HG03097 (cell line): ENCODE measurements around the gene GPX3.

ENCODE experiments used
- ATAC-seq: cut with Tn5 transposase; IDR thresholded peaks from one replicate; pipeline ENCODE4 v1.9.1; 2021; ENCODE audit not compliant: unreplicated experiment, low FRiP score

The GPX3 gene

DNA sequence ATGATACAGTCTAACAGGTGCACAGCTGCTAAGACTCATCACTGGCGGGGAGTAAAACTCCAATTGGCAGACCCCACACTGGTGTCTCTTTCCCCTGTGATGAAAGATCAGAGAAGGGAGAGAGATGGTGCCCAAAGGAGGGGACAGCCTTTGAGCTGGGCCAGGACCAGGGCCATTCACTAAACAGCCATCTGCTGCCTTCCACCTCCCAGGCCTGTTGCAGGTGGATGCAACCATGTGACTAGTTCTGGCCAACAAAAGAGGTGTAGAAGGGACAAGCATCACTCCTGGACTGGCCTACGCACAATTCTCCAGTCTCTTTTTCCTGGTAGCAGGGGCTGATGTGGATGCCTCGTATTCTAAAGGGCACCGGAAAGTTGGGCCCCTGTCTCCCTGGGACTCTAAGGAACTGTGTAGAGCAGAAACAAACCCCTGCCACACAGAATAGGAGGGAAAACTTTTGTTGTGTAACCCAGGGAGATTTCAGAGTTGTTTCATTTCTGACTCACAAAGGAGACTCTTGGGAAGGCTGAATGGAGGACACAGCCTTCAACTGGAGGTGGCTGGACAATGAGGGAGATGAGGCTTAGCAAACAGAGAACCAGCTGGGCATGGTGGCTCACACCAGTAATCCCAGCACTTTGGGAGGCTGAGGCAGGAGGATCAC lies 33.5 kb downstream of the GPX3 start:
- no peak for ATAC-seq

DNA sequence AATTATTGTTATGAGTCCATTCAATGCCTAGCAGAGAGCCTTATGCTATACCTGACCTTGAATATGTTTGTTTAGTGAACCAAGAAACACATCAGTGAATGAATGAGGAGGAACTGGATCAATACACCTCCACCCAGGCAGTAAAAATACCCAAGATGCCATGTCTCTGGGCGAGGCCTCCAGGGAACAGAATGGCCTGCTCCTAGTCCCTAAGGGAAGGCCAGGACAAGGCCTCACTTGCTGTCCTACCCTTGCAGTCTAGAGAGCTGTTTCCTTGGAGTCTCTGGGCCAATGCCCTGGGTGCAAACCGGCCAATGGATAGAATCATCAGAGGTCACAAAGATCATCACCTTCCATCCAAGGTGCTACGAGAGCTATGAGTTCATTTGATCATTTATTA lies 34.3 kb downstream of the GPX3 start:
- ATAC-seq, result no peak

GRCh38 chr5:151055336-151055735 lies 34.9 kb downstream of the GPX3 start:
- no peak for ATAC-seq

DNA sequence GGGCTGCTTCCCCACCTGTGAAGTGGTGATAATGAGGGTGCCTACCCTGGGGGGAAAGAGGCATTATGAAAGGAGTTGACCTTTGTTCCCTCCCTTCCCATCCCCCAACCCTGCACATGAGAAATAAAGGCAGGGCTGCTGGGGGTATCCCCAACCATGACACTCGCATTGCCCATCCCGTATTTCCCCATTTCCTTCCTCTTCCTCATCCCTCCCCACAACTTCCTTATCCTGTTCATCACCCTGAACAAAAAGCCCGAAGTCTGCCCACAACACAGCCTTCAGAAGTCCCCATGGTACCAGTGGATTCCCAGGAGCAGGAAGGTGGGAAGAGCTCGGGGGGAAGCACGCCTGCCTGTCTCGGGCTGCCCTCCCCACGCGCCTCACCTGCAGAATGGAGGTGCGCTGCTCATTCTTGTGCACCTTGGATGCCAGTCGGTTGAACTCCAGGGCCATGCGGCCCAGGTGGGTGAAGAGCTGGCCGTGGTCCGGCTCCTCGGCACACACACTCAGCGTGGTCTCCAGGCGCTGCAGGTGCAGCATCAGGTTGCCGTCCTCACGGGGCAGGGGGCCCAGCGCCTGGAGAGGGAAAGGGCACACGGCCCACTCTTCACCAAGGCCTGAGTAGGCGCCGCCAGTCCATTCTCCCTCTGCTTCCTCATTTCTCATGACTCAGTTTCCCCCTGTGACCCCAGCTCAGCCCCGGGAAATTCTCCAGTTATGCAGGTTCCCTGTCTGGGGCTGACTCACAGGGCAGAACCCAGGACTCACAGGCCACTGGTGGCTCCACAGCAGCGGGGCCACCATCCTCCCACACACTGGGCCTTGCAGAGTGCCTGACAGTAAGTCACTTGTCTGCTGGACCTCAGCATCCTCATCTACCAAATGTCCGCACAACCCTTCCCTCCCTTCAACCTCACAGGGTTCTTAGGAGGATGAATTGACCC lies 36.3 kb downstream of the GPX3 start:
- no peak for ATAC-seq

- no peak for ATAC-seq
These were observed 37.9 kb downstream of the GPX3 start for GRCh38 chr5:151058301-151058700.

DNA sequence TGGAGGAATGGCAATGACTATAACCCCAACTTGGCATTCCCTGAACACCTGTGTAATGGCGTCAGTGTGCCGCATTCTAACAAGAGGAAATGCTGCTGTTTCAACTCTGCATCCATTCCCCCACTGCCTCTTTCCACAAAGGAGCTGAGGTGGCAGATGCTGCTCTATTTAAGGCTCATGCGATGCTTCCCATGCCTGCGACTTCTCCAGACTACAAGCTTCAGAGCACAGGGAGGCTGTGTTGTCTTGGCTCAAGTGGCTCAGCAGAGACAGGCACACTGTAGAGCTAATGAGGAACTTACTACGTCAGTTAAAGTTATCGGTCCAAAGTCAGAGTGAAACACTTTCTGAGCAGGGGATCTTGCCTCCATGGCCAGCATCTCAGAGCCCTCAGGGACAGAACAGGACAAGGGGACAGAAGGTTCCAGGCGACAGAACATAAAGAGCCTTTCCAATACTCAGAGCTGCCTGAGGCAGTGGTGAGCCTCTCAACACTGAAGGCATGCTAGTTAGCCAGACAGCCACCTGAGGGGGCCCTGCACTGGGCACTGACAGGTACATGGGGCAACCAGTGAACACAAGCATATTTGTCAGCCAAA lies 38.6 kb downstream of the GPX3 start:
- no peak for ATAC-seq

GRCh38 chr5:151060742-151061141 lies 40.4 kb downstream of the GPX3 start:
- ATAC-seq, result no peak

- ATAC-seq, result no peak
These were observed 42.2 kb downstream of the GPX3 start for GRCh38 chr5:151062405-151063141.

DNA sequence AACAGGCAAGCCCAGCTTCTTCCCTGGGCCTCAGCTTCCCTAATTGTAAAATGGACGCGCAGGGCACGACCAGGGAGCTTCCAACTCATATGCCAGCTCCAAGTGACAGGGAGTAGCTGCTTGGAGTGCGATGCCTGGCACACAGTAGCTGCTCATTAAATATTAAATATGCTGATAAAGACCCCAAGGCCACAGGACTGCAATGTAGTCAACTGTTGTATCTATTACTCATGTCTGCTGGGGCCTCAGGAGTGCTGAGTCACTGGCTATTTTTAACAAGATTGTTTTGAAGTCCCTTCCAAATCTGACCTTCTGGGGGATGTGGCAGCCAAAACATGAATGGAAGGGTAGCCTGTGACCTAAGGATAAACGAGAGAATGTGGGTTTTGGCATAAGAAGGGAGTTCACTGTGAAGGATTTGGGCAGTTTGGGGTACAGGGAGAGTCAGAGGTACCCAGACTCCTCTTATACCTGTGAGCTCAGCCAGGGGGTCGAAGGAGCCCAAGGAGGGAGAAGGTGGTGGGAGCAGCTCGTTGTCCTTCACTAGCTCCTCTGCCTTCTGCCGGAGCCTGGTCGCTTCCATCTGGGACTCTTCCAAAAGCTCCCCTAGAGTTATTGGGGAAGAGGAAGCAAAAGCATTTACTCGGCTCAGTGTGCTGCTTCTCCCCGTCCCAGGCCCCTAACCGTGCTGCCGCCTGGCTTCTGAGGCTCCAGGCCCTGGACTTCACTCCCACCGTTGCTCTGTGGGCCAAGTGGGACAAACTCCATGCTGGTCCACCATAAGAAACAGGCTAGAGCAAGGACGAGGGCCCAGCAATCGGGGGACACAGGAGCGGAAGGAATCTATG lies 43.0 kb downstream of the GPX3 start:
- ATAC-seq, result no peak

DNA sequence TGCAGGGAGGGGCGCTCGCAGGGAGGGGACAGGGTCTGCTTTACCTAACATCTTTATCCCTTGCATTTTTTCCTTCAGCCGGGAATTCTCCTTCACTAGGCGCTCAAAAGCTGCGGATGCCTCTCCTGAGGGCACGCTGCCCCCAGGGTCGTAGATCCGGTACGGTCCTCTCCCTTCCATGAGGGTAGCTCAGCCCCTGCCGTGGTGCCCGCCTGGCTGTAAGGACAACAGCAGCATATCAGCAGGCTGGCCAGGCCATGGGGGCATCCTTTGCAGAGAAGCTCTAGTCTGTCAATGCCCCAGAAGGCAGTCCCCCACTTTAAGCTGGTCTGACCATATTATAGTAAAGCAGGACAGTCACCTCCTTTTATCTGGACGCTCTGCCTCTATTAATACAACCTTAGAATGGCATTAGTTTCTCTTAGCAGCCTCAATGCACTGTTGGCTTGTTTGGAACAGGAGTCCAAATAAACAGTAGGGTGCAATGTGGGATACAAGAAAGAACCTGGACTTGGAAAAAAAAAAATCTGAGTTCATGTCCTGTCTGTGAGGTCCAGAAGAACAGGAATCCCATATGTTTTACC lies 44.6 kb downstream of the GPX3 start:
- ATAC-seq, result no peak

- no peak for ATAC-seq
These were observed 45.2 kb downstream of the GPX3 start for GRCh38 chr5:151065609-151066008.

DNA sequence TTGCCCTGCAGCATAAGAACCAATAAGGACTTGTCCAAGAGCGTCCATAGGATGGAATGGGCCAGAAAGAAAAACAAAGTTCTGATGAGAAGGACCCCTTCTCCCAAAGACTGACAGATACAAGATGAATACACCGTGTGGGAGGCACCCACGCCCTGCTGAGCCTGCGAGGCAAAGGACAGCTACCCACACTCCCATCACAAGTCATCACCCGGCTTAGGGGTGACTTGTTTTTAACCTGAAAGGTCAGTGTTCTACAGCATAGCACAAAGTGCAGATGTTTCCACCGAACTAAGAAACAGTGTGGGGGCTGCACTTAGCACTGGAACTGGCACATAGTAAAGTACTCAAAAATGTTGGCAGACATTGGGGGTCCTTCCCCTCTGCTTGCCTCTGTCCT lies 46.5 kb downstream of the GPX3 start:
- ATAC-seq, result no peak

DNA sequence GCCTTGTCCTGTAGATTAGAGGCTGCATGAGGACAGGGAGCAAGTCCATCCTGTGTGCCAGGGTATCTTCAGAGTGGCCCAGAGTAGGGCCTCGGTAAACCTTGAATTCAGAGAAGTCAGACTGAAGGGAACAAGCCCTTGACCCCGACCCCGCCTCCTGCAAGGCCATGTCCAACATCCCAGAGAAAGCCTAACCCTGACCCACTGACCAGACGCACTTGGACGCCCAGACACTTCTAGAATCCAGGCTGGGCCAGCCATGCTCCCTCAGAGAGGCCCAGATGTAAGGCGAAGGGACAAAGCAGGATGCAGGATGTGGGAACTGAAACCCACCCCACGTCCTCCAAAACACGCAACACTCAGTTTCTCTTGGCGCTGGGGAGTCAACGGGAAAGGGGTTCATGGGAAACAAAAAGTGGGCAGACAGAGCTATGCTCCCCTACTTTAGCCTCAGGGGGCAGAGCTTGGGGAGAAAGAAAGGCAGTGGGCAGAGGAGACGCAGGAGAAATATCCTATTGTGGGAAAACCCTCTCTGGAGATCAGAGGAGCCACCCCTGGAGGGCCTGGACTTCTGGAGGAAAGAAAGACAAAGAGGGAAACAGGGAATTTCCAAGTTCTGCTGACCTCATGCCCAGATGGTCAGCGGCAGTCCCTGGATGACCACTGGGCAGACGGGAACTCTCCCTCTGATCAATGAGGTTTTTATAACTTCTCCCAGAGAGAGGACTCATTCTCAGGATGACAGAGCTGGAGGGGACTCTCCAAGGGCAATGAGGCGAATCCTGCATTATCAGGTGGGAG lies 47.4 kb downstream of the GPX3 start:
- ATAC-seq, result no peak

GRCh38 chr5:151068433-151069197 lies 48.2 kb downstream of the GPX3 start:
- peak; percentile 43 for ATAC-seq

GRCh38 chr5:151070449-151070848 lies 50.1 kb downstream of the GPX3 start:
- ATAC-seq, result no peak

DNA sequence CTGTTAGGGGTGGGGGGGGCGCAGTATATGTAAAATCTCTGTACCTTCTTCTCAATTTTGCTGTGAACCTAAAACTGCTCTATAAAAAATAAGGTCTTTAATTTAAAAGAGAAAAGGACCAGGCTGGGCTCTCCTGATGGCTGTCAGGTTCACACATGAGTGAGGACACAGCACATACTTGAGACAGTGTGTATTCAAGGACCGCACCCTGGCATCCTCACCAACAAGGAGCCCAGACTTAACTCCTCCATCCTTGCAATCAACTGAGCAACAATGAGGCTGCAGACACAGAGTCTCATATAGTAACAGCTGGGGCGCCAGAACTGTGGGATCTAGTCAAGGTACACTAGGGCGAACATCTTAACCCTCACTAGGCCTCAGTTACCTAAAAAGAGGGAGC lies 50.6 kb downstream of the GPX3 start:
- ATAC-seq, result no peak

- ATAC-seq, result no peak
These were observed 51.6 kb downstream of the GPX3 start for GRCh38 chr5:151071848-151072629.
